ENCODE data around the gene SLC7A14.

SLC7A14 gene

DNA sequence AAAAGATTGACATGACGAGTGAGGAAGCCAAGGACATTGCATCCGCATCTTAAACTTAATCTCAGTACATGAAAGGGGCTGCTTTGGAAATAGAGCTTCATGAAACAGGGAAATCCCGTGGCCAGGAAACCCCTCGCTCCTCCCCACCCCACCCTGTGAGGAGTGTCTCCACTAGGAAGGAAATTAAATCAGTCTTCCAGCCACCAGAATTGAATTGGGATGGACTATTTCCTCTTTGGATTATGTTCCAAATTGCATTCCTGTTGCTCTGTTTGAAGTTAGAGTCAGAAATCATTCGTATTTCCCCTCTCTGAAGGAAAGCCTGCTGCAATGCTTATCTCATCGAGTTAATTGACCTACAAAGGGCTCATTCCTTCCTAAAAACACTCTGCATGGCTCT is 131.4 kb downstream of the SLC7A14 start:
- Histone ChIP-seq H3K4me2 (ENCODE audit: low read depth, low read length) (no peak overlapping the region), H4K20me1 (ENCODE audit: insufficient read depth, low read length) (no peaks in the 10 kb centered on the region), H3F3A (ENCODE audit: insufficient read depth, low read length) (no peaks in the 10 kb centered on the region), H3K9ac (ENCODE audit: low read length) (no peak overlapping the region), H3K4me3 (ENCODE audit: low read length) (no peak overlapping the region), H2AFZ (ENCODE audit: low read length) (no peak overlapping the region), H3K27me3 (replicated peaks; ENCODE audit: insufficient read depth, low read length) (no peaks in the 10 kb centered on the region), H3K9me3 (replicated peaks; ENCODE audit: insufficient read depth, low read length) (no peaks in the 10 kb centered on the region), H3K79me2 (ENCODE audit: low read length) (no peaks in the 10 kb centered on the region), H3K4me1 (ENCODE audit: low read length) (no peaks in the 10 kb centered on the region), H3K36me3 (replicated peaks; ENCODE audit: insufficient read depth, low read length) (no peaks in the 10 kb centered on the region), H3K9me2 (replicated peaks; ENCODE audit: insufficient read depth, low read length) (no peaks in the 10 kb centered on the region), H3K27ac (ENCODE audit: low read length) (no peak overlapping the region)
- no peak for DNase-seq
- TF ChIP-seq, protein P1, sequence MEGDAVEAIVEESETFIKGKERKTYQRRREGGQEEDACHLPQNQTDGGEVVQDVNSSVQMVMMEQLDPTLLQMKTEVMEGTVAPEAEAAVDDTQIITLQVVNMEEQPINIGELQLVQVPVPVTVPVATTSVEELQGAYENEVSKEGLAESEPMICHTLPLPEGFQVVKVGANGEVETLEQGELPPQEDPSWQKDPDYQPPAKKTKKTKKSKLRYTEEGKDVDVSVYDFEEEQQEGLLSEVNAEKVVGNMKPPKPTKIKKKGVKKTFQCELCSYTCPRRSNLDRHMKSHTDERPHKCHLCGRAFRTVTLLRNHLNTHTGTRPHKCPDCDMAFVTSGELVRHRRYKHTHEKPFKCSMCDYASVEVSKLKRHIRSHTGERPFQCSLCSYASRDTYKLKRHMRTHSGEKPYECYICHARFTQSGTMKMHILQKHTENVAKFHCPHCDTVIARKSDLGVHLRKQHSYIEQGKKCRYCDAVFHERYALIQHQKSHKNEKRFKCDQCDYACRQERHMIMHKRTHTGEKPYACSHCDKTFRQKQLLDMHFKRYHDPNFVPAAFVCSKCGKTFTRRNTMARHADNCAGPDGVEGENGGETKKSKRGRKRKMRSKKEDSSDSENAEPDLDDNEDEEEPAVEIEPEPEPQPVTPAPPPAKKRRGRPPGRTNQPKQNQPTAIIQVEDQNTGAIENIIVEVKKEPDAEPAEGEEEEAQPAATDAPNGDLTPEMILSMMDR (IDR thresholded peaks at IDR 0.05; ENCODE audit: low read length): no peak
- TF ChIP-seq EZH2 (optimal IDR thresholded peaks at IDR 0.05; ENCODE audit: low read depth, low read length) (no peak), EZH2phosphoT487 (IDR thresholded peaks at IDR 0.05; ENCODE audit: low read length) (no peak)

DNA sequence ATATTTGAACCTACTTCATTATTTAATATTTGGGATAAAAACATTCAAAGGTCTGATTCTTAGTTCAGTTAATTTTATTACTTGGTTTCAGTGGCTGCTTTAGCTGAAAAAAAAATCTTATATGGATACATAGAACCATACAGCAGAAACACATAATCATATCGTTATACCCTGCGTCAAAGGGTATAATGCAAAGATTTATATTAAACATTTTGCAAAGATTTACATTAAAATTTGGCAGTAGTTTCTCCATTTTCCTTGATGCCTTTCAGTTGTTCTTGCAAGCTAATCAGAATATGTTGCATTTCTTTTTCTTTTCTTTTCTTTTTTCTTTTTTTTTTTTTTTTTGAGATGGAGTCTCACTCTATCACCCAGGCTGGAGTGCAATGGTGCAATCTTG is 135.8 kb downstream of the SLC7A14 start:
- H3K9me2 ChIP-seq (replicated peaks; ENCODE audit: insufficient read depth, low read length): no peaks in the 10 kb centered on the region
- H3K9me3 ChIP-seq (replicated peaks; ENCODE audit: insufficient read depth, low read length): no peaks in the 10 kb centered on the region
- DNase-seq: no peak
- H3F3A ChIP-seq (ENCODE audit: insufficient read depth, low read length): no peaks in the 10 kb centered on the region
- H3K27ac ChIP-seq (ENCODE audit: low read length): no peak overlapping the region
- no peaks in the 10 kb centered on the region for H4K20me1 ChIP-seq (ENCODE audit: insufficient read depth, low read length)
- no peaks in the 10 kb centered on the region for H3K36me3 ChIP-seq (replicated peaks; ENCODE audit: insufficient read depth, low read length)
- H3K9ac ChIP-seq (ENCODE audit: low read length): no peak overlapping the region
- no peak overlapping the region for H3K4me2 ChIP-seq (ENCODE audit: low read depth, low read length)
- H2AFZ ChIP-seq (ENCODE audit: low read length): no peak overlapping the region
- no peak overlapping the region for H3K4me3 ChIP-seq (ENCODE audit: low read length)
- H3K79me2 ChIP-seq (ENCODE audit: low read length): no peaks in the 10 kb centered on the region
- H3K27me3 ChIP-seq (replicated peaks; ENCODE audit: insufficient read depth, low read length): no peaks in the 10 kb centered on the region
- no peaks in the 10 kb centered on the region for H3K4me1 ChIP-seq (ENCODE audit: low read length)
- TF ChIP-seq EZH2phosphoT487 (IDR thresholded peaks at IDR 0.05; ENCODE audit: low read length) (no peak), EZH2 (optimal IDR thresholded peaks at IDR 0.05; ENCODE audit: low read depth, low read length) (no peak)
- TF ChIP-seq, protein P1 (IDR thresholded peaks at IDR 0.05; ENCODE audit: low read length): no peak

DNA sequence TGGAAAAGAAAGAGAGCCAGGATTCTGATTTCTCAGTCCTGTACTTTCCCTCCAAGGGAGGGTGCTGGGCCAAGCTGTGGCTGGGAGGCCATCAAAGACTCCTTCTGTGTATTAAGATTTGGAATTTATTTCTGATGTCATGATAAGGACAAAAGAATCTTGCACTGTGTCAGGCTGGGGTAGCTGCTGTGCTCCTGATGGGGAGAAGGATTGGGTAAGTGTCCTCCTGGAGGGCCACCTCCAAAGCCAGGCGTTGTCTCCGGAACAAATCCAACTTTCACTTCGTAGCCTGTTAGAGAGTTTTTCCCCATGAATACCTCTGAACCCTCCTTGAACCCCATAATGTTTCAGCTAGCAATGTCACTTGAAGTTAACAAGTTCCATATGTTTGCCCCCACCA is 137.3 kb downstream of the SLC7A14 start:
- Histone ChIP-seq H3K27ac (ENCODE audit: low read length) (no peak overlapping the region), H3F3A (ENCODE audit: insufficient read depth, low read length) (no peaks in the 10 kb centered on the region), H3K79me2 (ENCODE audit: low read length) (no peaks in the 10 kb centered on the region), H2AFZ (ENCODE audit: low read length) (no peak overlapping the region), H3K4me1 (ENCODE audit: low read length) (no peaks in the 10 kb centered on the region), H4K20me1 (ENCODE audit: insufficient read depth, low read length) (no peaks in the 10 kb centered on the region), H3K9me3 (replicated peaks; ENCODE audit: insufficient read depth, low read length) (no peaks in the 10 kb centered on the region), H3K27me3 (replicated peaks; ENCODE audit: insufficient read depth, low read length) (no peaks in the 10 kb centered on the region), H3K9me2 (replicated peaks; ENCODE audit: insufficient read depth, low read length) (no peaks in the 10 kb centered on the region), H3K4me3 (ENCODE audit: low read length) (no peak overlapping the region), H3K4me2 (ENCODE audit: low read depth, low read length) (no peak overlapping the region), H3K9ac (ENCODE audit: low read length) (no peak overlapping the region), H3K36me3 (replicated peaks; ENCODE audit: insufficient read depth, low read length) (no peaks in the 10 kb centered on the region)
- no peak for TF ChIP-seq EZH2 (optimal IDR thresholded peaks at IDR 0.05; ENCODE audit: low read depth, low read length)
- TF ChIP-seq, protein P1 (IDR thresholded peaks at IDR 0.05; ENCODE audit: low read length): no peak
- no peak for TF ChIP-seq EZH2phosphoT487 (IDR thresholded peaks at IDR 0.05; ENCODE audit: low read length)
- no peak for DNase-seq
